SU-DHL-6 (cell line): ENCODE data around the gene TXNDC11.
A peak's percentile ranks its signal among the peaks of the same experiment; 100 is the strongest.

Experiments used
- H2AFZ ChIP-seq: fragments of 200-600 bp; sonication (generic); 2 replicates; pipeline ENCODE4 v1.6.1; 2014; ENCODE audit warnings: low read depth, mild to moderate bottlenecking, moderate library complexity, mixed read lengths, antibody characterized with exemption, low read length; ENCODE audit not compliant: severe bottlenecking
- H3F3A ChIP-seq: fragments of 200-600 bp; shearing (Covaris generic); 2 replicates; pipeline ENCODE4 v1.6.0; 2016; ENCODE audit warnings: antibody characterized with exemption, mild to moderate bottlenecking; ENCODE audit not compliant: insufficient read depth
- H3K27ac ChIP-seq: fragments of 200-600 bp; sonication (generic); 2 replicates; pipeline ENCODE4 v1.5.1; 2016; ENCODE audit warnings: low read depth, mild to moderate bottlenecking, low read length, moderate library complexity, mixed read lengths
- H3K27me3 ChIP-seq: fragments of 200-600 bp; sonication (generic), shearing (Covaris generic); 2 replicates; pipeline ENCODE4 v1.6.0; 2014; ENCODE audit warnings: mild to moderate bottlenecking, low read length
- H3K36me3 ChIP-seq: fragments of 200-600 bp; sonication (generic); 2 replicates; pipeline ENCODE4 v1.6.1; 2014; ENCODE audit warnings: mild to moderate bottlenecking, low read length, mixed read lengths
- H3K4me2 ChIP-seq: fragments of 300-600, 200-600 bp; shearing (Covaris generic), sonication (generic); 2 replicates; pipeline ENCODE4 v1.6.0; 2014; ENCODE audit warnings: low read length, low read depth, mild to moderate bottlenecking; ENCODE audit not compliant: poor library complexity, severe bottlenecking
- H3K4me3 ChIP-seq: fragments of 200-600 bp; sonication (generic); 2 replicates; pipeline ENCODE4 v1.5.1; 2014; ENCODE audit warnings: antibody characterized with exemption, low read length, mild to moderate bottlenecking, mixed read lengths; ENCODE audit not compliant: insufficient read depth, poor library complexity, severe bottlenecking
- H3K79me2 ChIP-seq: fragments of 200-600 bp; sonication (generic); 2 replicates; pipeline ENCODE4 v1.6.1; 2014; ENCODE audit warnings: mild to moderate bottlenecking, low read length, moderate library complexity; ENCODE audit not compliant: insufficient read depth
- H3K9ac ChIP-seq: fragments of 200-600 bp; sonication (generic); 2 replicates; pipeline ENCODE4 v1.7.0; 2014; ENCODE audit warnings: mild to moderate bottlenecking, low read length
- H3K9me2 ChIP-seq: fragments of 200-600 bp; sonication (generic); replicated peaks from 2 replicates; pipeline ENCODE4 v1.6.1; 2014; ENCODE audit warnings: low read length; ENCODE audit not compliant: insufficient read depth
- H3K9me3 ChIP-seq: fragments of 200-600 bp; sonication (generic); 2 replicates; pipeline ENCODE4 v1.6.1; 2014; ENCODE audit warnings: low read length, mixed read lengths; ENCODE audit not compliant: insufficient read depth
- H4K20me1 ChIP-seq: fragments of 200-600 bp; sonication (generic); 2 replicates; pipeline ENCODE4 v1.6.1; 2014; ENCODE audit warnings: low read depth, mild to moderate bottlenecking, antibody characterized with exemption, low read length, moderate library complexity, mixed read lengths
- CTCF ChIP-seq: fragments of 200-600 bp; sonication (generic); IDR thresholded peaks from one replicate; pipeline ENCODE4 v1.5.1; 2017; ENCODE audit warnings: antibody characterized with exemption, mild to moderate bottlenecking, low read length, moderate library complexity; ENCODE audit not compliant: insufficient read depth, poor library complexity, severe bottlenecking
- EZH2phosphoT487 ChIP-seq: fragments of 200-600 bp; sonication (generic), shearing (Covaris generic); conservative IDR thresholded peaks from 2 replicates; pipeline ENCODE4 v1.6.1; 2018; ENCODE audit warnings: mild to moderate bottlenecking, antibody characterized with exemption, low read length, moderate library complexity, mixed read lengths

Gene TXNDC11

GRCh38 chr16:11649276-11649675 lies 93.4 kb downstream of the TXNDC11 start:
- no peak overlapping the region for H3K27ac ChIP-seq
- no peak overlapping the region for H3K4me2 ChIP-seq
- no peaks in the 10 kb centered on the region for H3K9me3 ChIP-seq
- H3K9ac ChIP-seq: no peak overlapping the region
- H2AFZ ChIP-seq: no peak overlapping the region
- TF ChIP-seq CTCF: no peak
- no peak for TF ChIP-seq EZH2phosphoT487
- no peaks in the 10 kb centered on the region for H3K9me2 ChIP-seq
- no peaks in the 10 kb centered on the region for H3K79me2 ChIP-seq
- no peaks in the 10 kb centered on the region for H3F3A ChIP-seq
- H4K20me1 ChIP-seq: no peaks in the 10 kb centered on the region
- H3K27me3 ChIP-seq: no peaks in the 10 kb centered on the region
- no peaks in the 10 kb centered on the region for H3K36me3 ChIP-seq
- no peak overlapping the region for H3K4me3 ChIP-seq

GRCh38 chr16:11642765-11643116 lies 99.9 kb downstream of the TXNDC11 start:
- Histone ChIP-seq H4K20me1 (no peaks in the 10 kb centered on the region), H3K9me3 (no peaks in the 10 kb centered on the region), H3K4me3 (no peak overlapping the region)

GRCh38 chr16:11640987-11641817 lies 101.5 kb downstream of the TXNDC11 start:
- TF ChIP-seq CTCF (peak; percentile 47), EZH2phosphoT487 (no peak)
- Histone ChIP-seq H3F3A (no peaks in the 10 kb centered on the region), H2AFZ (no peak overlapping the region), H3K4me2 (no peak overlapping the region), H3K9ac (no peak overlapping the region), H3K4me3 (no peak overlapping the region), H3K9me3 (no peaks in the 10 kb centered on the region), H3K36me3 (no peaks in the 10 kb centered on the region), H3K79me2 (no peaks in the 10 kb centered on the region), H3K27ac (no peak overlapping the region), H3K27me3 (no peaks in the 10 kb centered on the region), H3K9me2 (no peaks in the 10 kb centered on the region), H4K20me1 (no peaks in the 10 kb centered on the region)

More at GRCh38 chr16:11642765-11643116, 99.9 kb downstream of the TXNDC11 start:
- no peaks in the 10 kb centered on the region for H3F3A ChIP-seq
- H2AFZ ChIP-seq: no peak overlapping the region
- no peaks in the 10 kb centered on the region for H3K27me3 ChIP-seq
- H3K4me2 ChIP-seq: no peak overlapping the region
- no peak overlapping the region for H3K27ac ChIP-seq
- H3K9me2 ChIP-seq: no peaks in the 10 kb centered on the region
- H3K36me3 ChIP-seq: no peaks in the 10 kb centered on the region
- no peak for TF ChIP-seq CTCF
- no peak for TF ChIP-seq EZH2phosphoT487
- no peaks in the 10 kb centered on the region for H3K79me2 ChIP-seq
- H3K9ac ChIP-seq: no peak overlapping the region
